Measurements from ENCODE around the gene IGFL4.

GRCh38 chr19:46017095-46017429 lies 23.7 kb downstream of the IGFL4 start:
- no peak for TF ChIP-seq RAD21 (IDR thresholded peaks at IDR 0.05; ENCODE audit: low read depth)
- no peak for TF ChIP-seq EP300 (IDR thresholded peaks at IDR 0.05; ENCODE audit: borderline replicate concordance)
- TF ChIP-seq YY1 (IDR thresholded peaks at IDR 0.05; ENCODE audit: low read depth): no peak
- TF ChIP-seq, protein P1, sequence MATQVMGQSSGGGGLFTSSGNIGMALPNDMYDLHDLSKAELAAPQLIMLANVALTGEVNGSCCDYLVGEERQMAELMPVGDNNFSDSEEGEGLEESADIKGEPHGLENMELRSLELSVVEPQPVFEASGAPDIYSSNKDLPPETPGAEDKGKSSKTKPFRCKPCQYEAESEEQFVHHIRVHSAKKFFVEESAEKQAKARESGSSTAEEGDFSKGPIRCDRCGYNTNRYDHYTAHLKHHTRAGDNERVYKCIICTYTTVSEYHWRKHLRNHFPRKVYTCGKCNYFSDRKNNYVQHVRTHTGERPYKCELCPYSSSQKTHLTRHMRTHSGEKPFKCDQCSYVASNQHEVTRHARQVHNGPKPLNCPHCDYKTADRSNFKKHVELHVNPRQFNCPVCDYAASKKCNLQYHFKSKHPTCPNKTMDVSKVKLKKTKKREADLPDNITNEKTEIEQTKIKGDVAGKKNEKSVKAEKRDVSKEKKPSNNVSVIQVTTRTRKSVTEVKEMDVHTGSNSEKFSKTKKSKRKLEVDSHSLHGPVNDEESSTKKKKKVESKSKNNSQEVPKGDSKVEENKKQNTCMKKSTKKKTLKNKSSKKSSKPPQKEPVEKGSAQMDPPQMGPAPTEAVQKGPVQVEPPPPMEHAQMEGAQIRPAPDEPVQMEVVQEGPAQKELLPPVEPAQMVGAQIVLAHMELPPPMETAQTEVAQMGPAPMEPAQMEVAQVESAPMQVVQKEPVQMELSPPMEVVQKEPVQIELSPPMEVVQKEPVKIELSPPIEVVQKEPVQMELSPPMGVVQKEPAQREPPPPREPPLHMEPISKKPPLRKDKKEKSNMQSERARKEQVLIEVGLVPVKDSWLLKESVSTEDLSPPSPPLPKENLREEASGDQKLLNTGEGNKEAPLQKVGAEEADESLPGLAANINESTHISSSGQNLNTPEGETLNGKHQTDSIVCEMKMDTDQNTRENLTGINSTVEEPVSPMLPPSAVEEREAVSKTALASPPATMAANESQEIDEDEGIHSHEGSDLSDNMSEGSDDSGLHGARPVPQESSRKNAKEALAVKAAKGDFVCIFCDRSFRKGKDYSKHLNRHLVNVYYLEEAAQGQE (IDR thresholded peaks at IDR 0.05; ENCODE audit: low read depth): no peak
- no peak for TF ChIP-seq TCF12 (IDR thresholded peaks at IDR 0.05; ENCODE audit: low read depth)
- TF ChIP-seq EGR1 (IDR thresholded peaks at IDR 0.05): no peak
- no peak for TF ChIP-seq MAX (IDR thresholded peaks at IDR 0.05)
- TF ChIP-seq CEBPB (IDR thresholded peaks at IDR 0.05): no peak

Measured in Ishikawa (cell line).